Upper lobe of left lung (tissue), 6 donors: ENCODE data around the gene RAPGEF5. TPM values are rescaled to one million over a fixed set of nuclear protein-coding genes. Genes with fewer than 3 reads are reported as not detected.

Source experiments
- ATAC-seq, 2 donors: fragments of 200-7000 bp; cut with Tn5 transposase; one replicate each; pipeline ENCODE4 v1.9.1; 2022; ENCODE audit warnings: mild to moderate bottlenecking in 2 of 2, moderate library complexity in 2 of 2; ENCODE audit not compliant: low FRiP score in 2 of 2
- DNase-seq, 2 donors: peaks; one replicate each; pipeline ENCODE4 v3.0.0-alpha.2; 2019 to 2020
- H3K27ac ChIP-seq, 4 donors: fragments of 200-600 bp; sonication (generic); one replicate each; pipeline ENCODE4 v1.5.1; 2016 to 2019
- H3K27me3 ChIP-seq, 4 donors: fragments of 200-600 bp; sonication (generic); one replicate each; pipeline ENCODE4 v1.5.1; 2017 to 2019
- H3K36me3 ChIP-seq, 4 donors: fragments of 200-600 bp; sonication (generic); one replicate each; pipeline ENCODE4 v1.5.1; 2016 to 2019
- H3K4me1 ChIP-seq, 4 donors: fragments of 200-600 bp; sonication (generic); one replicate each; pipeline ENCODE4 v1.5.1; 2018 to 2019
- H3K4me3 ChIP-seq, 4 donors: fragments of 200-600 bp; sonication (generic); one replicate each; pipeline ENCODE4 v1.5.1; 2017 to 2019; ENCODE audit warnings: mild to moderate bottlenecking in 2 of 4, moderate library complexity in 1 of 4
- H3K9me3 ChIP-seq, 4 donors: fragments of 200-600 bp; sonication (generic); one replicate each; pipeline ENCODE4 v1.5.1; 2018 to 2019
- EP300 ChIP-seq, 4 donors: sonication (generic); formaldehyde crosslinking; IDR thresholded peaks; one replicate each; pipeline ENCODE4 v1.5.1; 2017; ENCODE audit warnings: antibody characterized with exemption in 4 of 4, control low read depth in 2 of 4
- POLR2A ChIP-seq, 4 donors: fragments of 450-650 bp; IDR thresholded peaks; one replicate each; pipeline ENCODE4 v1.5.1; 2016 to 2017; ENCODE audit warnings: antibody characterized with exemption in 4 of 4, mild to moderate bottlenecking in 2 of 4
- POLR2AphosphoS5 ChIP-seq, 2 donors: sonication (generic); formaldehyde crosslinking; IDR thresholded peaks; one replicate each; pipeline ENCODE4 v1.5.1; 2017; ENCODE audit warnings: antibody characterized with exemption in 2 of 2
- WGBS, 2 donors: methylation state at CpG; one replicate each; pipeline ENCODE4 v1.1.5; 2017 to 2018; 5-methylcytosine and 5-hydroxymethylcytosine counted together
- total RNA-seq, 6 donors: library from RNA; depleted of rRNA in 4 of 6; stranded (reverse); fragments of >200 nt in 4 of 6; gene quantifications; one replicate each; pipeline versions ENCODE4 v1.1.0 to v1.2.1, GENCODE V29; 2016 to 2021
- TF ChIP-seq, protein P1 (sequence below), 6 experiments: fragments of 450-650 bp in 4 of 6; fragments of 200-600 bp in 2 of 6; sonication (generic) in 2 of 6; IDR thresholded peaks; one replicate each; pipeline ENCODE4 v1.5.1; 2016 to 2019; ENCODE audit warnings: antibody characterized with exemption in 6 of 6
- donor health status: DM: no; HTN: no; CAD: no; lungs with moderate emphysema.
- donor health status: DM: no; HTN: yes; CAD: no; lungs with severe emphysema.

Gene RAPGEF5
- total RNA-seq, 6 donors from 2014 or later: 68.1 to 206 (median 101) TPM

DNA sequence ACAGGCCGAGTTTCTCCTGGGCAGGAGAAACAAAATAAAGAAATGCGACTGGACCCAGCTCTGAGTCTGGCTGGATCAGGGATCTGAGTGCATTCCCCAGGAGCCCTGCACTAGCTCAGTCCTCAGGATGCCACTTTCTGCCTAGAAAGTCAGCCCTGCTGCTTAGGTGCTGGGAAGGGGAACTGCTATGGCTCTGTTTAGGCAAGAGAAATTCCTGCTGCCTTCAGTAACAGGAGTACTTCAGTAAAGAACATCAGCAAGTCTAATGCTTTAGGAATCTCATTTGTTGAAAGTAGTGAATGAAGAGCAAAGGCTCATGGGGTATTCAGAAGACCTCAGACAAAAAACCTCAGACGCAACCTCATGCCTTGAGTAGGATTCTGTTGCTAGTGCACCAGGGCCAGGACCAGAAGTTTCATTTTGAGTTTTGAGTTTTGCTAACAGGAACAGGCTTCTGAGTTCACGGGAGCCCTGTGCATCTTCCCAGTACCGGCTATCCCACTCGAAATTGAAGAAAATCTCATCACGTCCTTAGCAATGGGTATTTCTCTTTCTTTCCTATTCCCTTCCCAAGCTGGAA lies 240.4 kb downstream of the RAPGEF5 start:
- H3K27ac ChIP-seq: peak overlapping the region in 2 of 4 donors; percentile 10 to 69
- TF ChIP-seq POLR2A (IDR thresholded peaks at IDR 0.05): no peak
- TF ChIP-seq EP300 (IDR thresholded peaks at IDR 0.05): no peak
- TF ChIP-seq POLR2AphosphoS5 (IDR thresholded peaks at IDR 0.05): no peak
- TF ChIP-seq, protein P1, sequence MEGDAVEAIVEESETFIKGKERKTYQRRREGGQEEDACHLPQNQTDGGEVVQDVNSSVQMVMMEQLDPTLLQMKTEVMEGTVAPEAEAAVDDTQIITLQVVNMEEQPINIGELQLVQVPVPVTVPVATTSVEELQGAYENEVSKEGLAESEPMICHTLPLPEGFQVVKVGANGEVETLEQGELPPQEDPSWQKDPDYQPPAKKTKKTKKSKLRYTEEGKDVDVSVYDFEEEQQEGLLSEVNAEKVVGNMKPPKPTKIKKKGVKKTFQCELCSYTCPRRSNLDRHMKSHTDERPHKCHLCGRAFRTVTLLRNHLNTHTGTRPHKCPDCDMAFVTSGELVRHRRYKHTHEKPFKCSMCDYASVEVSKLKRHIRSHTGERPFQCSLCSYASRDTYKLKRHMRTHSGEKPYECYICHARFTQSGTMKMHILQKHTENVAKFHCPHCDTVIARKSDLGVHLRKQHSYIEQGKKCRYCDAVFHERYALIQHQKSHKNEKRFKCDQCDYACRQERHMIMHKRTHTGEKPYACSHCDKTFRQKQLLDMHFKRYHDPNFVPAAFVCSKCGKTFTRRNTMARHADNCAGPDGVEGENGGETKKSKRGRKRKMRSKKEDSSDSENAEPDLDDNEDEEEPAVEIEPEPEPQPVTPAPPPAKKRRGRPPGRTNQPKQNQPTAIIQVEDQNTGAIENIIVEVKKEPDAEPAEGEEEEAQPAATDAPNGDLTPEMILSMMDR (IDR thresholded peaks at IDR 0.05): no peak
- no peak for DNase-seq
- H3K36me3 ChIP-seq: peaks cover 0 to 50% (median 10%) of the 10 kb centered on the region in 4 donors
- WGBS, 2 donors: 86 to 91% methylated on average over 7 of the region's 7 CpGs
- H3K4me3 ChIP-seq: no peak overlapping the region
- H3K27me3 ChIP-seq: no peaks in the 10 kb centered on the region
- no peaks in the 10 kb centered on the region for H3K9me3 ChIP-seq
- peaks cover 0 to 4% (median 0%) of the 10 kb centered on the region in 4 donors for H3K4me1 ChIP-seq
- no peak for ATAC-seq

DNA sequence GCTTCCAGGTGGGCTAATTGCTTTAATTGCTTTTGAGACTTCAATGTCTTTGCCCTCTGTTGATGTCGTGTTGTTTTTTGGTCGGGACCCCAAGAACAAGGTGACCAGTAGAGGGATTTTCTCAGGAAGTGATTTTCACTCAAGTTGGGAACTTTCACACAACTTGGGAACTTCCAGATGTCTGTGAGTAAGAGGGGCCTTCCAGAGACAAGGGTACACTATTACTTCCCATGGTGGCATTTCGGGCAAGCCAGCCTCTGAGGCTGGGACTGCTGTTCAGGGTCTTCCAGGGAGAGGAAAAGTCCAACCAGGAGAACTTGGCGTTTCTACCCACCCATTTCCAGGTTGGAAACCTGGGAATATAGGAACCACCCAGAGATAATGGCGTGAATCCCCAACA lies 241.3 kb downstream of the RAPGEF5 start:
- no peak for ATAC-seq
- TF ChIP-seq EP300 (IDR thresholded peaks at IDR 0.05) (no peak), POLR2A (IDR thresholded peaks at IDR 0.05) (no peak), POLR2AphosphoS5 (IDR thresholded peaks at IDR 0.05) (no peak)
- TF ChIP-seq, protein P1 (IDR thresholded peaks at IDR 0.05): no peak
- 84 to 92% methylated on average over 5 of the region's 5 CpGs for WGBS, 2 donors

DNA sequence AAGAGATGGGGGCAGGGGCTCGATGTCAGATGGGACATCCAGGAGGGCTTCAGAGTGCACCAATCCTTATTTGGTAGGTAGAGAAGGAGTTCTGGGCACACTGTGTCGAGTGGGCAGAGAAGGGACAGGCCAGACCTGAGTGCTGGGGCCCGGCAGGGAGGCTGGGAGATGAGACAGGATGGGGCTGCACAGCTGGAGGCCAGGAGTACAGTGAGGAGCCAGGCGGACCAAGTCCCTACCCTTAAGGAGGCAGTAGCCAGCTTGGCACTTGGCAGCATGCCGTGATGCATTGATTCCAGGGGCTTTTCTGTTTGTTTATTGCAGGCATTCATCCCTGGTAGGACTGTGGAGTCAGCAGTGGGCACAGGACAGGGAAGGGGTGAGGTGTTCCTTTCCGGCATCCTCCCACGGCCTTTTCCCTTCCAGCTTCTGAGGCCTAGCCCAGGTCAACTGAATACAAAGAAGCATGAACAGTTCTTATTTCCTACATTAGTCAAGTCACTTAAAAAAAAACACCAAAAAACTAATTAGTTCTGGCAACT lies 242.4 kb downstream of the RAPGEF5 start:
- no peak for ATAC-seq
- Histone ChIP-seq H3K27me3 (no peaks in the 10 kb centered on the region), H3K36me3 (peaks cover 0 to 29% (median 3%) of the 10 kb centered on the region in 4 donors), H3K27ac (peak overlapping the region in 1 of 4 donors; percentile 69), H3K4me3 (no peak overlapping the region), H3K4me1 (peaks cover 0 to 17% (median 11%) of the 10 kb centered on the region in 4 donors), H3K9me3 (no peaks in the 10 kb centered on the region)
- DNase-seq: peak in 1 of 2 donors; percentile 27
- 58 to 60% methylated on average over 7 of the region's 7 CpGs for WGBS, 2 donors
- TF ChIP-seq EP300 (IDR thresholded peaks at IDR 0.05) (no peak), POLR2AphosphoS5 (IDR thresholded peaks at IDR 0.05) (peak; percentile 9 to 38)

More for the DNA sequence above, 241.3 kb downstream of the RAPGEF5 start:
- no peaks in the 10 kb centered on the region for H3K9me3 ChIP-seq
- peak overlapping the region in 2 of 4 donors; percentile 30 to 69 for H3K27ac ChIP-seq
- peaks cover 0 to 9% (median 3%) of the 10 kb centered on the region in 4 donors for H3K4me1 ChIP-seq
- no peak overlapping the region for H3K4me3 ChIP-seq
- no peak for DNase-seq
- H3K27me3 ChIP-seq: no peaks in the 10 kb centered on the region
- peaks cover 0 to 41% (median 9%) of the 10 kb centered on the region in 4 donors for H3K36me3 ChIP-seq

DNA sequence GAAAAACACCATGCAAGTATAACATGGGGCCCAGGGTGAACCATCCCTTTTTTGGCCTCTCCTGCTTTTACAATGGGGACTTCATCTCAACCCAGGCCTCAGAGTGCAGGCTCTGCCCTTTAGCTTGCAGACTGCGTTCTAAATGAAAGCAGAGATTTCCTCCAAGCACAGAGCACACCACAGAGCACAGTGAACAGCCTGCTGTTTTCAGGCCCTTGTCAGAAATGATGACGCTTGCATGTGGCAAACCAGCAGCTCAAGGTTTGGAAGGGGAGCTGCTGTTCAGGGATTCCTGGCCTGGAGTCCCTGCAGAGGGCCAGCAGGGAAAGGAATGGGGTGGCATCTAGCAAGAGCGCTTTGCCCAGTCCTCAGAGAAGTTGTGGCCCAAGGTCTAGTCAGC lies 243.9 kb downstream of the RAPGEF5 start:
- Histone ChIP-seq H3K27ac (no peak overlapping the region), H3K36me3 (peaks cover 0 to 20% (median 0%) of the 10 kb centered on the region in 4 donors), H3K9me3 (no peaks in the 10 kb centered on the region), H3K4me1 (peaks cover 0 to 17% (median 11%) of the 10 kb centered on the region in 4 donors), H3K27me3 (no peaks in the 10 kb centered on the region), H3K4me3 (no peak overlapping the region)
- TF ChIP-seq POLR2A (IDR thresholded peaks at IDR 0.05) (no peak), POLR2AphosphoS5 (IDR thresholded peaks at IDR 0.05) (no peak), EP300 (IDR thresholded peaks at IDR 0.05) (no peak)
- TF ChIP-seq, protein P1 (IDR thresholded peaks at IDR 0.05): no peak
- WGBS, 2 donors: 69 to 77% methylated on average over 3 of the region's 3 CpGs
- no peak for DNase-seq
- ATAC-seq: no peak

DNA sequence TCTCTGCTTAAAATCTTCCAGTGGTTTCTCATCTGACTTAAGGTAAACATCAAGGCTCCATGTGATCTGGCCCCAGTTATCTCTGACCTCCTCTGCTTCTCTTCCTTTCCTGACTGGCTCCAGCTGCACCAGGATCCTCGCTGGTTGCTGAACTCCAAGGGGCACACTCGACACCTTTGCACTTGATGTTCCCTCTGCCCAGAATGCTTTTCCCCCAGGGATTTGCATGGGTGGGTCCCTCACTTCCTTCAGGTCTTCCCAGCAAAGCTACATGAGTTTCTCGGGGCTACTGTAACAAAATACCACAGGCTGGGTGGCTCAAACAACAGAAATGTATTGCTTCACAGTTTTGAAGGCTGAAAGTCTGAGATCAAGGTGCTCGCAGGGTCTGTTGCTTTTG lies 245.3 kb downstream of the RAPGEF5 start:
- 84 to 92% methylated on average over 4 of the region's 4 CpGs for WGBS, 2 donors
- H3K4me1 ChIP-seq: peaks cover 0 to 17% (median 11%) of the 10 kb centered on the region in 4 donors
- peak overlapping the region in 1 of 4 donors; percentile 27 for H3K27ac ChIP-seq
- H3K9me3 ChIP-seq: no peaks in the 10 kb centered on the region
- DNase-seq: no peak
- TF ChIP-seq POLR2AphosphoS5 (IDR thresholded peaks at IDR 0.05) (no peak), POLR2A (IDR thresholded peaks at IDR 0.05) (no peak), EP300 (IDR thresholded peaks at IDR 0.05) (no peak)
- TF ChIP-seq, protein P1 (IDR thresholded peaks at IDR 0.05): no peak
- no peak overlapping the region for H3K4me3 ChIP-seq
- no peak for ATAC-seq
- H3K27me3 ChIP-seq: no peaks in the 10 kb centered on the region
- H3K36me3 ChIP-seq: peaks cover 0 to 8% (median 0%) of the 10 kb centered on the region in 4 donors
